ENCODE data around the gene TRIM4.
"Not testable (repeated sequence)": the region's sequence is repeated elsewhere in the genome, so short reads cannot be mapped to it uniquely, and the experiment has no call there.

The TRIM4 gene

GRCh38 chr7:99938296-99938695 is 19.0 kb upstream of the TRIM4 start:
- Histone ChIP-seq H3K4me3 (ENCODE audit: low read length) (no peak overlapping the region), H3K27me3 (ENCODE audit: control insufficient read depth, insufficient read depth, low read length) (peaks cover 2% of the 10 kb centered on the region)

DNA sequence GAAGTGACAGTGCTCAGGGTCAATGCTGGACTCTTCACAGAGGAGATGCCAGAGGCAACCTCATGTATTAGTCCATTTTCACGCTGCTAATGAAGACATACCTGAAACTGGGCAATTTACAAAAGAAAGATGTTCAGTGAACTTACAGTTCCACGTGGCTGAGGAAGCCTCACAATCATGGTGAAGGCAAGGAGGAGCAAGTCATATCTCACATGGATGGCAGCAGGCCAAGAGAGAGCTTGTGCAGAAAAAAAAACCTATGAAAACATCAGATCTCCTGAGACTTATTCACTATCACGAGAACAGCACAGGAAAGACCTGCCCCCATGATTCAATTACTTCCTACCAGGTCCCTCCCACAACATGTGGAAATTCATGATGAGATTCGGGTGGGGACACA is 15.7 kb upstream of the TRIM4 start:
- H3K27ac ChIP-seq (ENCODE audit: low read depth, low read length); H3K36me3 ChIP-seq (ENCODE audit: control insufficient read depth, insufficient read depth, low read length); H3K4me3 ChIP-seq (ENCODE audit: low read length); H3K4me1 ChIP-seq (ENCODE audit: control insufficient read depth, insufficient read depth, low read length); H3K9ac ChIP-seq (ENCODE audit: low read length); H3K27me3 ChIP-seq (ENCODE audit: control insufficient read depth, insufficient read depth, low read length): not testable (repeated sequence)

More at GRCh38 chr7:99938296-99938695, 19.0 kb upstream of the TRIM4 start:
- Histone ChIP-seq H3K27ac (ENCODE audit: low read depth, low read length) (no peak overlapping the region), H3K36me3 (ENCODE audit: control insufficient read depth, insufficient read depth, low read length) (no peaks in the 10 kb centered on the region), H3K9ac (ENCODE audit: low read length) (no peak overlapping the region), H3K4me1 (ENCODE audit: control insufficient read depth, insufficient read depth, low read length) (no peaks in the 10 kb centered on the region)

GRCh38 chr7:99930376-99930775 is 11.0 kb upstream of the TRIM4 start:
- no peaks in the 10 kb centered on the region for H3K36me3 ChIP-seq (ENCODE audit: control insufficient read depth, insufficient read depth, low read length)
- H3K27me3 ChIP-seq (ENCODE audit: control insufficient read depth, insufficient read depth, low read length) = peaks cover 5% of the 10 kb centered on the region
- no peak overlapping the region for H3K27ac ChIP-seq (ENCODE audit: low read depth, low read length)
- no peaks in the 10 kb centered on the region for H3K4me1 ChIP-seq (ENCODE audit: control insufficient read depth, insufficient read depth, low read length)
- no peak overlapping the region for H3K9ac ChIP-seq (ENCODE audit: low read length)
- no peak overlapping the region for H3K4me3 ChIP-seq (ENCODE audit: low read length)

GRCh38 chr7:99929730-99930053 is 10.4 kb upstream of the TRIM4 start:
- H3K4me1 ChIP-seq (ENCODE audit: control insufficient read depth, insufficient read depth, low read length) = no peaks in the 10 kb centered on the region
- no peaks in the 10 kb centered on the region for H3K36me3 ChIP-seq (ENCODE audit: control insufficient read depth, insufficient read depth, low read length)
- H3K27me3 ChIP-seq (ENCODE audit: control insufficient read depth, insufficient read depth, low read length) = peaks cover 4% of the 10 kb centered on the region
- no peak overlapping the region for H3K9ac ChIP-seq (ENCODE audit: low read length)
- H3K27ac ChIP-seq (ENCODE audit: low read depth, low read length) = no peak overlapping the region
- H3K4me3 ChIP-seq (ENCODE audit: low read length) = peak overlapping the region; percentile 41

DNA sequence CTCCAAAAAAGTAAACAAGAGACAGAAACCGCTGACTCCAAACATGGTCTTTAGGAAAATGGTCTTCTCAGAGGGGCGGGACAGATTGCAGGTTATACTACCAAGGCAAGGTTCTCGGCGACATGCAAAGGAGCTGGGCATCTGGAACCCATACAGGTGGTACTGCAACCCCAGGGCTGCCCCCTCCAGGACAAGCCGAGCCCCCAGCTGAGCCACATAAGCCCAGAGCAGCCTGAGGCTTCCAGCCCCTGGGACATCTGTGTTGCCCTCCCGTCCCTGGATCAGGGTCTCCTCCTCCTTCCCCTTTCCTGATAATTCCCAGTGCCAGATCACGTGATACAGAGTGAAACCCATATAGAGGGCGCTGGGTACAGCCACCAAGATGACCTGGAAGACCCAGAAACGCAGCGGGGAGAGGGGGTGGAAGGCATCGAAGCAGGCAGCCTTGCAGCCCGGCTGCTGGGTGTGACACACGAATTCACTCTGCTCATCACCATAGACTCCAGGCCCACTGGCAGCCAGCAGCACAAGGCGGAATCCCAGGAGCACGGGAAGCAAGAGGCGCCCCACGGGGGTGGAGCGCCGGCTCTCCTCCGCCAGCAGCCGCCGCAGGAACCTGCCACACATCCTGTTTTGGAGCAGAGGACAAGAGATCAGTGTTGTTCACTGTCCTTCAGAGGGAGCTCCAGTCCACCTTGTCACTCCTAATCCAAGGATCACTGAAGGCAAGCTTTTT is 9.8 kb upstream of the TRIM4 start, which contains the start of gene GJC3:
GJC3 (minus strand) TSS at position 627 of the 736 bp plus-strand sequence; CDS start at position 627, 0 bp downstream.
- H3K9ac ChIP-seq (ENCODE audit: low read length) = no peak within 1 kb of the TSS
- H3K27ac ChIP-seq (ENCODE audit: low read depth, low read length) = no peak within 1 kb of the TSS
- H3K4me3 ChIP-seq (ENCODE audit: low read length) = peak within 1 kb of the TSS; percentile 41

DNA sequence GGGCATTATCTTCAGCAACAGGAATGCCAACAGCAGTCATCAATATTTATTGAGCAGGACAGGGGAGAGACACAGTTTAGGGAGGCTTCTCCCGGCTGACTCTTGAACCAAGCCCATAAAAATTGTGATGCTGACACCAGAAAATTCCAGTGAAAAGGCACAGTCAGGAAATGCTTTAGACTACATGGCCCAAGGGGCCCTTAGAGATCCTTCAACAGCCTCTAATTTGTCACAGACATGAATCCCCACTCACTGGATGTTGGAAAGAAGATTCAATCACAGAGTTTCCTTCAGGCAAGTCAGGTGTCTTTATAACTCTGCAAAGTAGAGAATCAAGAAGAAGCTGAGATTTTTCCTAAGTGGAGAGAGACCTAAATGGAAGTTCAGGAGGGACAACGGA is 8.9 kb upstream of the TRIM4 start:
- no peaks in the 10 kb centered on the region for H3K36me3 ChIP-seq (ENCODE audit: control insufficient read depth, insufficient read depth, low read length)
- H3K9ac ChIP-seq (ENCODE audit: low read length) = no peak overlapping the region
- H3K27me3 ChIP-seq (ENCODE audit: control insufficient read depth, insufficient read depth, low read length) = peaks cover 3% of the 10 kb centered on the region
- H3K4me3 ChIP-seq (ENCODE audit: low read length) = no peak overlapping the region
- no peaks in the 10 kb centered on the region for H3K4me1 ChIP-seq (ENCODE audit: control insufficient read depth, insufficient read depth, low read length)
- H3K27ac ChIP-seq (ENCODE audit: low read depth, low read length) = no peak overlapping the region

More for the DNA sequence above, 9.8 kb upstream of the TRIM4 start, which contains the start of gene GJC3:
- Histone ChIP-seq H3K4me1 (ENCODE audit: control insufficient read depth, insufficient read depth, low read length) (no peaks in the 10 kb centered on the region), H3K36me3 (ENCODE audit: control insufficient read depth, insufficient read depth, low read length) (no peaks in the 10 kb centered on the region), H3K27me3 (ENCODE audit: control insufficient read depth, insufficient read depth, low read length) (peaks cover 3% of the 10 kb centered on the region)

DNA sequence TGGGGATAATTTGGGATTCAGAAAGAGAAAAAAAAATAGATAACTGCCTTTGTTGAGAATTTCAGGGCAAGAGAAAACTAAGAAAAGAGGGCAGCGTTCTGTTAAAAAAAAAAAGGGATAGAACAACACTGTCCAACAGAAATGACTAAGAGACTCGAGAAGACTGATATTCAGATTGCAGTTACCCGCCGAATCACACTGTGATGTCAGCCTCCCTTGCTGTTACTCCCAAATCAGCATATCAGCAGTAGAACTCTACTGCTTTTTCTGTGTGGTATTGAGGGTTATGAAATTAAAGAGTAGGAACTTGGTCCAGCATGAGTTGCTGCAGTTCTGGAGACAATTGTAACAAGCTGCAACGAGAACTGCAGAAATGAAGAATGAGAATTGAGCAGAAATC is 8.2 kb upstream of the TRIM4 start:
- no peak overlapping the region for H3K4me3 ChIP-seq (ENCODE audit: low read length)
- peaks cover 3% of the 10 kb centered on the region for H3K27me3 ChIP-seq (ENCODE audit: control insufficient read depth, insufficient read depth, low read length)
- no peaks in the 10 kb centered on the region for H3K4me1 ChIP-seq (ENCODE audit: control insufficient read depth, insufficient read depth, low read length)
- no peaks in the 10 kb centered on the region for H3K36me3 ChIP-seq (ENCODE audit: control insufficient read depth, insufficient read depth, low read length)
- H3K9ac ChIP-seq (ENCODE audit: low read length) = no peak overlapping the region
- H3K27ac ChIP-seq (ENCODE audit: low read depth, low read length) = no peak overlapping the region

DNA sequence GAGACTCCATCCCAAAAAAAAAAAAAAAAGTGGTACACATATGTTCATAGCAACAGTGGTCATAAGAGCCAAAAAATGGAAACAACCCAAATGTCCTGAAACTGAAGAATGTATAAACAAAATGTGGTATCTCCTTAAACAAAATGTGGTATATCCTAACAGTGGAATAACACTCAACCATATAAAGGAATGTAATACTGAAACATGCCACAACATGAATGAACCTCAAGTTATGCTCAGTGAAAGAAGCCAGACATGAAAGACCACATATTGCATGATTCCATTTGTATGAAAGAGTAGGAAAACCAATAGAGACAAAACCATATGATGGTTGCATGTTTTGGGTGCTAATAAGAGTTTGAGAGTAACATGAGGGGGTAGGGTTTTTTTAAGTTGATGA is 7.0 kb upstream of the TRIM4 start:
- Histone ChIP-seq H3K9ac (ENCODE audit: low read length) (no peak overlapping the region), H3K4me1 (ENCODE audit: control insufficient read depth, insufficient read depth, low read length) (no peaks in the 10 kb centered on the region), H3K4me3 (ENCODE audit: low read length) (no peak overlapping the region), H3K27me3 (ENCODE audit: control insufficient read depth, insufficient read depth, low read length) (peaks cover 3% of the 10 kb centered on the region), H3K27ac (ENCODE audit: low read depth, low read length) (no peak overlapping the region), H3K36me3 (ENCODE audit: control insufficient read depth, insufficient read depth, low read length) (no peaks in the 10 kb centered on the region)

DNA sequence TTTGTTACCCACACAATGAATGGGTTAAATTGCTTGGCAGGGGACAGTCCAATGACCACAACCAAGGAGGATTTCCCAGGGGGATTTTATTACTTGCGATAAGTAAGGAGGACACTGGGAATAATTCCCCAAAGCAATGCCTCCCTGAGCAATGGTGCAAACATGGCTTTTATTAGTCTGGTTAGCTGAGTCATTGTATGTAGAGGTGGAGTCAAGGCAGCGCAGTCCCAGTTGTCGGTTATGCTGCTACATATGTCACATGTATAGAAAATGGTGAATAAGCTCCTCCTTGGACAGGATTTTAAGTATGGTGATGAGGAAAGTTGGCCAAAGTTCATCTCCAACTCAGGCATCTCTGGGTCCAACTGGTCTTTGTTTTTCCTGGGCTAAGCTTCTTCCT is 3.9 kb upstream of the TRIM4 start:
- H3K27me3 ChIP-seq (ENCODE audit: control insufficient read depth, insufficient read depth, low read length) = no peaks in the 10 kb centered on the region
- H3K4me1 ChIP-seq (ENCODE audit: control insufficient read depth, insufficient read depth, low read length) = peaks cover 5% of the 10 kb centered on the region
- H3K9ac ChIP-seq (ENCODE audit: low read length) = no peak overlapping the region
- H3K4me3 ChIP-seq (ENCODE audit: low read length) = no peak overlapping the region
- no peak overlapping the region for H3K27ac ChIP-seq (ENCODE audit: low read depth, low read length)
- no peaks in the 10 kb centered on the region for H3K36me3 ChIP-seq (ENCODE audit: control insufficient read depth, insufficient read depth, low read length)

DNA sequence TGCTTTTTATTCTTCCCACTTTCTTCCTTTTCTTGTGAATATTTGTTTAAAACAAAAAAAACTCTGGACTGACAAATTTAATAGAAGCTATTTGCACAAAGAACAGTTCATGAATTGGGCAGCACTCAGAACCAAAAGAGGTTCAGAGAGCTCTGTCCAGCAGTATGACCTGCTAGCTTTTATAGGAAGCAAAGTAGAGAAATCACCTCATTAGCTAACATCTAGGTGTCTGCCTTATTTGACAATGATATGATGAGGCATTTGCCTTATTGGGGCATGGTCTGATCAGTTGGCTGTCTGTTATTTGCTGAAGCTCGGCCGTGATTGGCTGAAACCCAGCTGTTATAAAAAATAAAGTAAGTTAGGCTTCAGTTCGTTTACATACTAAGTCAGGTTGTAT is 819 bp upstream of the TRIM4 start:
- peak overlapping the region; percentile 97 for H3K27ac ChIP-seq (ENCODE audit: low read depth, low read length)
- peak overlapping the region; percentile 93 for H3K4me3 ChIP-seq (ENCODE audit: low read length)
- no peak overlapping the region for H3K9ac ChIP-seq (ENCODE audit: low read length)

DNA sequence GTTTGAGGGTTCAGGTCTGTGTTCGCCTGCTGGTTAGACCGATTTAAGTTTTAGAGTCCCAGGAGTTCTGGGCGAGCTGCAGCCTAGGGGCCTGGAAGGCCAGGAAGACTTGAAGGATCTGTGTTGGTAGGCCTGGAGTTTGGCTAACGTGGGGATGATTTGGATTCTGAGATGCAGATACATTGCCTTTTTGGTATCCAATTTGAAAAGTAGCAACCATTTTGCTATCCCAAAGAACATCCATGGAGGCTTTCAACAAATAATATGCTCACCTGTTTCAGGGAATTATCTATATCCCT is 433 bp upstream of the TRIM4 start:
- peak overlapping the region; percentile 97 for H3K27ac ChIP-seq (ENCODE audit: low read depth, low read length)
- H3K27me3 ChIP-seq (ENCODE audit: control insufficient read depth, insufficient read depth, low read length) = no peaks in the 10 kb centered on the region
- peak overlapping the region; percentile 93 for H3K4me3 ChIP-seq (ENCODE audit: low read length)
- H3K4me1 ChIP-seq (ENCODE audit: control insufficient read depth, insufficient read depth, low read length) = peaks cover 23% of the 10 kb centered on the region
- H3K9ac ChIP-seq (ENCODE audit: low read length) = peak overlapping the region; percentile 74
- H3K36me3 ChIP-seq (ENCODE audit: control insufficient read depth, insufficient read depth, low read length) = peaks cover 4% of the 10 kb centered on the region

More for the DNA sequence above, 819 bp upstream of the TRIM4 start:
- H3K36me3 ChIP-seq (ENCODE audit: control insufficient read depth, insufficient read depth, low read length) = peaks cover 4% of the 10 kb centered on the region
- H3K27me3 ChIP-seq (ENCODE audit: control insufficient read depth, insufficient read depth, low read length) = no peaks in the 10 kb centered on the region
- peaks cover 23% of the 10 kb centered on the region for H3K4me1 ChIP-seq (ENCODE audit: control insufficient read depth, insufficient read depth, low read length)

DNA sequence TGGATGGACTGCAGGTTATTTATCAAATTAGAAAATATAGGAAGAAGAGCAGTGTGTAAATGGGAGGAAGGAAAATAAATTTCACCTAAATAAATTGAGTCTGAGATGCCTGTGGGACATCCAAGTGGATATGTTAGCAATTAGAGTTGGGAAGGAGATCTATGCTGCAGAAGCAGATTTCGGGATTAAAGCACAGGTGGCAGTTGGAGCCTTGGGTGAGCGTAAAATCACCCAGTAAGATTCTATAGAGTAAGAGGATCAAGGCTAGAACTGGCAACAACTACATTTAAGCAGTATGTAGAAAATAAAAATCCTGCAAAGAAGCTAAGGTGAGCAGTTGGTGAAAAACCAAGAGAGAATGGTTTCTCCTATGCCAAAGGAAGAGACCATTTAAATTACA is 8.4 kb downstream of the TRIM4 start:
- no peak overlapping the region for H3K4me3 ChIP-seq (ENCODE audit: low read length)
- H3K27ac ChIP-seq (ENCODE audit: low read depth, low read length) = no peak overlapping the region
- H3K9ac ChIP-seq (ENCODE audit: low read length) = no peak overlapping the region
- H3K4me1 ChIP-seq (ENCODE audit: control insufficient read depth, insufficient read depth, low read length) = no peaks in the 10 kb centered on the region
- H3K27me3 ChIP-seq (ENCODE audit: control insufficient read depth, insufficient read depth, low read length) = no peaks in the 10 kb centered on the region
- peaks cover 7% of the 10 kb centered on the region for H3K36me3 ChIP-seq (ENCODE audit: control insufficient read depth, insufficient read depth, low read length)

DNA sequence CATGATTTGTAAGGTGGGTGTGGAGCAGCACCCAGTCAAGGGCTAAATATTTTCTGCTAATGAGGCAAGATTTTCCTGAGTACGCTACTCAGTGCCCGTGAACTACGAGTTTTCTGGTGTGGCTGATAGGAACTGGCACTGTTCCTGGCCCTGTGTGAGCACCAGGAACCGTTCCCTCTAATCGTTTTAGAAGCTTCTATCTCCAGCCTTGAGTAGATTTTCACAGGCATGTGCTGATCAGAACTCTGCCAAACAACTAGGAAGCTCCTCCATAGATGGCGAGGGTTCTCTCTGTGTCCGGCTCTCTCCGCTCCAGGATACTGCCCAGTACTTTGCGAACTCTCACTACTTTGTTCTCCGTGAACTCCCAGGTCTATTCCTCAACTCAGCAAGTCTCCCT is 17.7 kb downstream of the TRIM4 start:
- Histone ChIP-seq H3K9ac (ENCODE audit: low read length) (no peak overlapping the region), H3K27ac (ENCODE audit: low read depth, low read length) (no peak overlapping the region), H3K4me3 (ENCODE audit: low read length) (no peak overlapping the region), H3K4me1 (ENCODE audit: control insufficient read depth, insufficient read depth, low read length) (no peaks in the 10 kb centered on the region), H3K36me3 (ENCODE audit: control insufficient read depth, insufficient read depth, low read length) (peaks cover 20% of the 10 kb centered on the region), H3K27me3 (ENCODE audit: control insufficient read depth, insufficient read depth, low read length) (no peaks in the 10 kb centered on the region)

Data from rectal smooth muscle tissue (tissue), 1 donor.